IMR-90 (cell line): Measurements from ENCODE around the gene LRPAP1. TPM values are rescaled to one million over a fixed set of nuclear protein-coding genes. Genes with fewer than 3 reads are reported as not detected.
"Not testable (repeated sequence)": the region's sequence is repeated elsewhere in the genome, so short reads cannot be mapped to it uniquely, and the experiment has no call there.

Experiments used
- ATAC-seq: fragments of 200-7000 bp; cut with Tn5 transposase; 2 replicates; pipeline ENCODE4 v1.9.1; 2020; ENCODE audit warnings: low read depth, mild to moderate bottlenecking, moderate library complexity
- BruUV-seq: library from RNA; stranded (reverse); fragments of 400-500 nt; replicated peaks from 2 replicates; lab custom pipeline; 2021; lab: Mats Ljungman, UMichigan
- CTCF ChIA-PET: fragments of 300-600 bp; formaldehyde crosslinking; extraction: SDS; loops from one replicate; lab custom pipeline; 2021; ENCODE audit warnings: antibody characterized with exemption; lab: Yijun Ruan, JAX
- POLR2A ChIA-PET: fragments of 300-600 bp; sonication (Branson Sonifier 250); formaldehyde crosslinking; loops from one replicate; lab custom pipeline; 2022; ENCODE audit warnings: antibody characterized with exemption; ENCODE audit not compliant: unreplicated experiment; lab: Charles Lee
- DNase-seq: peaks from one replicate; pipeline ENCODE4 v3.0.0; 2013
- H2AFZ ChIP-seq: replicated peaks from 2 replicates; pipeline ENCODE3; 2013; ENCODE audit warnings: low read length, mild to moderate bottlenecking; ENCODE audit not compliant: poor library complexity
- H2AK5ac ChIP-seq: 2 replicates; pipeline ENCODE4 v1.6.1; 2013; ENCODE audit warnings: low read depth, low read length, inconsistent platforms
- H2AK9ac ChIP-seq: replicated peaks from 2 replicates; pipeline ENCODE3; 2013; ENCODE audit warnings: mild to moderate bottlenecking, low read depth, low read length, moderate library complexity; ENCODE audit not compliant: poor library complexity
- H2BK120ac ChIP-seq: 2 replicates; pipeline ENCODE4 v1.6.1; 2013; ENCODE audit warnings: low read depth, low read length, inconsistent platforms
- H2BK15ac ChIP-seq: 3 replicates; pipeline ENCODE4 v1.6.1; 2013; ENCODE audit warnings: low read depth, low read length, inconsistent platforms
- H2BK20ac ChIP-seq: 2 replicates; pipeline ENCODE4 v1.6.1; 2013; ENCODE audit warnings: low read depth, mild to moderate bottlenecking, inconsistent platforms, low read length, moderate library complexity
- H2BK5ac ChIP-seq: 2 replicates; pipeline ENCODE4 v1.6.1; 2013; ENCODE audit warnings: mild to moderate bottlenecking, low read depth, low read length, inconsistent platforms; ENCODE audit not compliant: poor library complexity, severe bottlenecking
- H3K14ac ChIP-seq: replicated peaks from 2 replicates; pipeline ENCODE4 v1.6.1; 2013; ENCODE audit warnings: low read depth, low read length, inconsistent platforms
- H3K18ac ChIP-seq: 2 replicates; pipeline ENCODE4 v1.6.1; 2013; ENCODE audit warnings: low read depth, low read length, control low read depth
- H3K23ac ChIP-seq: 2 replicates; pipeline ENCODE4 v1.6.1; 2013; ENCODE audit warnings: low read depth, low read length, inconsistent platforms
- H3K27ac ChIP-seq: 2 replicates; pipeline ENCODE4 v1.5.1; 2013; ENCODE audit warnings: mild to moderate bottlenecking, control low read depth, low read length; ENCODE audit not compliant: insufficient read depth
- H3K27me3 ChIP-seq: 2 replicates; pipeline ENCODE4 v1.6.1; 2013; ENCODE audit warnings: low read length; ENCODE audit not compliant: control insufficient read depth, insufficient read depth
- H3K36me3 ChIP-seq: 2 replicates; pipeline ENCODE4 v1.6.1; 2013; ENCODE audit warnings: low read length, mixed read lengths; ENCODE audit not compliant: control insufficient read depth, insufficient read depth
- H3K4ac ChIP-seq: 2 replicates; pipeline ENCODE4 v1.6.1; 2013; ENCODE audit warnings: low read depth, low read length, inconsistent platforms
- H3K4me1 ChIP-seq: 2 replicates; pipeline ENCODE4 v1.6.1; 2013; ENCODE audit warnings: low read length, mixed read lengths; ENCODE audit not compliant: control insufficient read depth, insufficient read depth
- H3K4me2 ChIP-seq: 2 replicates; pipeline ENCODE4 v1.6.1; 2013; ENCODE audit warnings: low read depth, mild to moderate bottlenecking, control low read depth, low read length, moderate library complexity
- H3K4me3 ChIP-seq: 2 replicates; pipeline ENCODE4 v1.5.1; 2013; ENCODE audit warnings: low read depth, mild to moderate bottlenecking, control low read depth, low read length, moderate library complexity; ENCODE audit not compliant: insufficient read depth
- H3K56ac ChIP-seq: 2 replicates; pipeline ENCODE4 v1.6.1; 2013; ENCODE audit warnings: low read length, inconsistent platforms; ENCODE audit not compliant: insufficient read depth; ENCODE audit errors: extremely low read depth
- H3K79me1 ChIP-seq, 2 experiments: 2 replicates each; pipeline ENCODE4 v1.6.1; 2013; ENCODE audit warnings: low read length in 2 of 2, inconsistent platforms in 1 of 2, low read depth in 1 of 2
- H3K9ac ChIP-seq: 2 replicates; pipeline ENCODE4 v1.6.1; 2013; ENCODE audit warnings: low read depth, low read length, control low read depth
- H3K9me1 ChIP-seq: 2 replicates; pipeline ENCODE4 v1.6.1; 2013; ENCODE audit warnings: low read length, inconsistent platforms; ENCODE audit not compliant: insufficient read depth
- H3K9me3 ChIP-seq: 2 replicates; pipeline ENCODE4 v1.6.1; 2013; ENCODE audit warnings: low read length; ENCODE audit not compliant: control insufficient read depth, insufficient read depth
- H4K20me1 ChIP-seq: 2 replicates; pipeline ENCODE4 v1.6.1; 2013; ENCODE audit warnings: low read length, inconsistent platforms; ENCODE audit not compliant: insufficient read depth
- H4K5ac ChIP-seq: 2 replicates; pipeline ENCODE4 v1.6.1; 2013; ENCODE audit warnings: mild to moderate bottlenecking, low read depth, low read length, control low read depth
- H4K8ac ChIP-seq, 2 experiments: 2 replicates each; pipeline ENCODE4 v1.6.1; 2013; ENCODE audit warnings: low read depth in 2 of 2, low read length in 2 of 2, control low read depth in 1 of 2, inconsistent platforms in 1 of 2
- H4K91ac ChIP-seq: 2 replicates; pipeline ENCODE4 v1.6.1; 2013; ENCODE audit warnings: low read depth, low read length, inconsistent platforms; ENCODE audit not compliant: insufficient read depth
- WGBS, 2 experiments: methylation state at CpG; one replicate each; pipeline versions ENCODE4 v1.1.5 to v1.1.7; 2013; ENCODE audit warnings: missing lambda C conversion rate in 2 of 2; ENCODE audit not compliant: insufficient read length in 1 of 2; ENCODE audit errors: extremely low coverage in 2 of 2; 5-methylcytosine and 5-hydroxymethylcytosine counted together
- dilution Hi-C: fragments of 300-500 bp; cut with HindIII; formaldehyde crosslinking; loops from one replicate; pipeline ENCODE4 v1.14.3; 2018; ENCODE audit warnings: low sequenced_read_pairs; ENCODE audit not compliant: unreplicated experiment
- in situ Hi-C: fragments of 300-500 bp; cut with MboI; formaldehyde crosslinking; loops from 3 replicates; pipeline ENCODE4 v1.14.3; 2019; ENCODE audit warnings: low sequenced_read_pairs, inconsistent platforms, mixed read lengths
- intact Hi-C: fragments of 100-400 bp; cut with micrococcal nuclease; formaldehyde crosslinking; loops from 2 replicates; pipeline ENCODE4 v1.10.0; 2022
- polyA plus RNA-seq, 3 experiments: library from polyadenylated mRNA; depleted of rRNA; stranded (reverse); fragments of >200 nt; gene quantifications; 2 replicates each; pipeline ENCODE4 v1.2.3, GENCODE V29; 2012; ENCODE audit warnings: low replicate concordance in 1 of 3
- total RNA-seq: library from RNA; depleted of rRNA; stranded (reverse); fragments of >200 nt; gene quantifications from 2 replicates; pipeline ENCODE4 v1.2.3, GENCODE V29; 2012

The LRPAP1 gene
- total and polyA plus RNA-seq, 2 of the 4 experiments (the other 2 are of a cell fraction), result 135 to 175 TPM

- H2AFZ ChIP-seq, H2AK5ac ChIP-seq, H3K79me1 ChIP-seq, H3K18ac ChIP-seq, H3K4me2 ChIP-seq, H2BK5ac ChIP-seq, H2AK9ac ChIP-seq, H3K9me3 ChIP-seq, H2BK20ac ChIP-seq, H3K4me1 ChIP-seq, POLR2A ChIA-PET, H3K9ac ChIP-seq, H3K27ac ChIP-seq, CTCF ChIA-PET, H4K91ac ChIP-seq, DNase-seq, H4K5ac ChIP-seq, H4K8ac ChIP-seq, H2BK15ac ChIP-seq, H3K36me3 ChIP-seq, H4K20me1 ChIP-seq, dilution Hi-C loops, H3K4me3 ChIP-seq, H3K23ac ChIP-seq, in situ Hi-C loops, H3K4ac ChIP-seq, ATAC-seq, intact Hi-C loops, H3K27me3 ChIP-seq, BruUV-seq, H3K9me1 ChIP-seq, H2BK120ac ChIP-seq, H3K56ac ChIP-seq, H3K14ac ChIP-seq: not testable (repeated sequence)
- WGBS, 2 experiments, result no CpG with 5 or more reads among the region's 15 CpGs
Measured at GRCh38 chr4:3581334-3582090, 49.3 kb upstream of the LRPAP1 start.

- H4K5ac ChIP-seq, DNase-seq, H3K4me1 ChIP-seq, H2AK5ac ChIP-seq, H3K36me3 ChIP-seq, H3K9me3 ChIP-seq, H2BK15ac ChIP-seq, BruUV-seq, H2BK20ac ChIP-seq, H3K56ac ChIP-seq, H2AFZ ChIP-seq, in situ Hi-C loops, H3K14ac ChIP-seq, CTCF ChIA-PET, dilution Hi-C loops, ATAC-seq, H4K20me1 ChIP-seq, H3K9ac ChIP-seq, POLR2A ChIA-PET, H4K91ac ChIP-seq, H3K4me3 ChIP-seq, H2BK5ac ChIP-seq, H3K23ac ChIP-seq, intact Hi-C loops, H3K9me1 ChIP-seq, H3K4me2 ChIP-seq, H2BK120ac ChIP-seq, H2AK9ac ChIP-seq, H3K18ac ChIP-seq, H3K79me1 ChIP-seq, H3K27me3 ChIP-seq, H3K27ac ChIP-seq, H4K8ac ChIP-seq, H3K4ac ChIP-seq: not testable (repeated sequence)
- 80% methylated on average over 2 of the region's 9 CpGs; no CpG with 5 or more reads in 1 of the 2 experiments for WGBS, 2 experiments
Measured at GRCh38 chr4:3580859-3581258, 48.6 kb upstream of the LRPAP1 start.
